CD14-positive monocyte (primary cell): Measurements from ENCODE around the gene ABCC11. TPM values are rescaled to one million over a fixed set of nuclear protein-coding genes. Genes with fewer than 3 reads are reported as not detected.

Source experiments
- DNase-seq, 3 donors: peaks; one replicate each; pipeline ENCODE4 v3.0.0-alpha.2; 2011 to 2022
- H2AFZ ChIP-seq: 2 replicates; pipeline ENCODE4 v1.6.0; 2012; ENCODE audit warnings: mild to moderate bottlenecking, low read depth, low read length, inconsistent platforms; ENCODE audit not compliant: insufficient read depth, poor library complexity, severe bottlenecking
- H3K27ac ChIP-seq, 2 donors: 1 replicate in 1 of 2; 2 replicates in 1 of 2; pipeline ENCODE4 v1.5.1; 2012 to 2013; ENCODE audit warnings: low read length in 2 of 2, control low read depth in 1 of 2, inconsistent platforms in 1 of 2, low read depth in 1 of 2, mild to moderate bottlenecking in 1 of 2
- H3K27me3 ChIP-seq, 2 donors: one replicate each; pipeline versions ENCODE4 v1.6.0 to v1.6.1; 2011 to 2013; ENCODE audit warnings: low read length in 2 of 2; ENCODE audit not compliant: control insufficient read depth in 2 of 2, insufficient read depth in 2 of 2
- H3K36me3 ChIP-seq, 2 donors: replicated peaks in 1 of 2; 1 replicate in 1 of 2; 2 replicates in 1 of 2; pipeline versions ENCODE4 v1.5.1 to v1.6.1; 2012 to 2013; ENCODE audit warnings: low read length in 2 of 2, control low read depth in 1 of 2, inconsistent platforms in 1 of 2, mild to moderate bottlenecking in 1 of 2; ENCODE audit not compliant: insufficient read depth in 2 of 2, control insufficient read depth in 1 of 2
- H3K4me1 ChIP-seq, 2 donors: 1 replicate in 1 of 2; 2 replicates in 1 of 2; pipeline versions ENCODE4 v1.5.1 to v1.6.1; 2012 to 2013; ENCODE audit warnings: low read length in 2 of 2, control low read depth in 1 of 2, inconsistent platforms in 1 of 2, mild to moderate bottlenecking in 1 of 2, moderate library complexity in 1 of 2; ENCODE audit not compliant: insufficient read depth in 2 of 2, control insufficient read depth in 1 of 2
- H3K4me2 ChIP-seq: replicated peaks from 2 replicates; pipeline ENCODE3; 2012; ENCODE audit warnings: low read length, moderate library complexity, mild to moderate bottlenecking; ENCODE audit not compliant: poor library complexity, severe bottlenecking; ENCODE audit errors: extremely low read depth
- H3K4me3 ChIP-seq, 3 experiments: fragments of 200-600 bp in 1 of 3; sonication (generic) in 1 of 3; replicated peaks in 1 of 3; 1 replicate in 2 of 3; 2 replicates in 1 of 3; pipeline ENCODE4 v1.5.1; 2011 to 2013; ENCODE audit warnings: low read length in 3 of 3, mild to moderate bottlenecking in 3 of 3, control low read depth in 2 of 3, low read depth in 2 of 3, inconsistent platforms in 1 of 3, moderate library complexity in 1 of 3
- H3K79me2 ChIP-seq: 2 replicates; pipeline ENCODE4 v1.6.0; 2012; ENCODE audit warnings: mild to moderate bottlenecking, control low read depth, inconsistent platforms, low read length, moderate library complexity; ENCODE audit not compliant: insufficient read depth
- H3K9ac ChIP-seq: 2 replicates; pipeline ENCODE4 v1.6.0; 2017; ENCODE audit warnings: low read length, mild to moderate bottlenecking; ENCODE audit not compliant: insufficient read depth, poor library complexity, severe bottlenecking
- H3K9me3 ChIP-seq, 2 donors: replicated peaks in 1 of 2; 1 replicate in 1 of 2; 2 replicates in 1 of 2; pipeline versions ENCODE4 v1.5.1 to v1.6.1; 2012 to 2013; ENCODE audit warnings: low read length in 2 of 2, control low read depth in 1 of 2; ENCODE audit not compliant: control insufficient read depth in 1 of 2, insufficient read depth in 1 of 2
- H4K20me1 ChIP-seq: 2 replicates; pipeline ENCODE4 v1.6.0; 2012; ENCODE audit warnings: mild to moderate bottlenecking, low read length, control low read depth, moderate library complexity; ENCODE audit not compliant: insufficient read depth
- H3K27ac Mint-ChIP-seq, 7 donors: one replicate each; pipeline ENCODE4 v1.8.0; 2020; ENCODE audit warnings: mild to moderate bottlenecking in 7 of 7, mixed read lengths in 7 of 7, moderate library complexity in 6 of 7, inconsistent platforms in 2 of 7
- H3K27me3 Mint-ChIP-seq, 3 donors: one replicate each; pipeline ENCODE4 v1.8.0; 2021 to 2022; ENCODE audit warnings: low read depth in 3 of 3, mild to moderate bottlenecking in 3 of 3, mixed read lengths in 3 of 3, moderate library complexity in 3 of 3, inconsistent platforms in 1 of 3
- H3K36me3 Mint-ChIP-seq, 2 donors: one replicate each; pipeline ENCODE4 v1.8.0; 2020; ENCODE audit warnings: mixed read lengths in 2 of 2, inconsistent platforms in 1 of 2, mild to moderate bottlenecking in 1 of 2
- H3K4me1 Mint-ChIP-seq: one replicate; pipeline ENCODE4 v1.8.0; 2020; ENCODE audit warnings: mild to moderate bottlenecking, mixed read lengths
- H3K4me3 Mint-ChIP-seq, 2 donors: one replicate each; pipeline ENCODE4 v1.8.0; 2020; ENCODE audit warnings: mild to moderate bottlenecking in 2 of 2, mixed read lengths in 2 of 2, moderate library complexity in 1 of 2
- H3K9me3 Mint-ChIP-seq, 7 donors: one replicate each; pipeline ENCODE4 v1.8.0; 2020 to 2022; ENCODE audit warnings: mixed read lengths in 7 of 7, mild to moderate bottlenecking in 6 of 7, moderate library complexity in 6 of 7, inconsistent platforms in 2 of 7
- WGBS: methylation state at CpG from one replicate; pipeline ENCODE4 v1.1.5; 2013; ENCODE audit warnings: missing lambda C conversion rate; ENCODE audit not compliant: insufficient coverage; 5-methylcytosine and 5-hydroxymethylcytosine counted together
- intact Hi-C, 2 donors: fragments of 100-400 bp; cut with micrococcal nuclease; formaldehyde crosslinking; loops; one replicate each; pipeline versions ENCODE4 v1.15.0 to v1.15.1; 2023
- polyA plus RNA-seq, 3 donors: library from polyadenylated mRNA; depleted of rRNA in 1 of 3; unstranded in 2 of 3; stranded (reverse) in 1 of 3; fragments of 300-500 nt in 2 of 3; fragments of >200 nt in 1 of 3; fragmentation: Illumina TruSeq in 2 of 3; gene quantifications; 1 replicate in 2 of 3; 2 replicates in 1 of 3; pipeline ENCODE4 v1.2.3, GENCODE V29; 2012 to 2021
- TF ChIP-seq, protein P1 (sequence below): fragments of 200-600 bp; IDR thresholded peaks from one replicate; pipeline ENCODE4 v1.8.0; 2022; ENCODE audit warnings: antibody characterized with exemption, mild to moderate bottlenecking

Gene ABCC11
- polyA plus RNA-seq, 3 donors: 0.03 TPM; not detected in 2

DNA sequence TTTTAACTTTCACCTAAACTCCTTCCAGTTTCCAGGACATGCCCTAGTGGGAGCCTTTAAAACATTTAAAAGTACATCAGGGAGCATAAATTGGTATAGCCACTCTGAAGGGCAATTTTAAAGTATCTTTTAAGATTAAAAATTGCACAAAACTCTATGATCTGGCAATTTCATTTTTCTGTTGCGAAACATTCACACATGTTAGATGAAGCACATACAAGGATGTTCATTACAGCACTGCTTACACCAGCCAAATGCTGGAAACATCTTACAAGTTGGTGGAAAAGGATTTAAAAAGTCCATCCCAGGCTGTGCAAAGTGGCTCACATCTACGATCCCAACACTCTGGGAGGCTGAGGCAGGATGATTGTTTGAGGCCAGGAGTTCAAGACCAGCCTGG, 29.6 kb downstream of the ABCC11 start:
- no peak overlapping the region for H2AFZ ChIP-seq
- Mint-ChIP-seq H3K36me3 (no peaks in the 10 kb centered on the region), H3K9me3 (no peaks in the 10 kb centered on the region), H3K4me1 (peaks cover 5% of the 10 kb centered on the region), H3K27ac (no peak overlapping the region), H3K27me3 (peaks cover 0 to 6% (median 0%) of the 10 kb centered on the region in 3 donors), H3K4me3 (no peak overlapping the region)
- intact Hi-C loops: no loop called here
- H3K79me2 ChIP-seq: no peaks in the 10 kb centered on the region
- WGBS: no CpG with 5 or more reads among the region's 2 CpGs
- H3K27me3 ChIP-seq: no peaks in the 10 kb centered on the region
- H3K27ac ChIP-seq: no peak overlapping the region
- TF ChIP-seq, protein P1, sequence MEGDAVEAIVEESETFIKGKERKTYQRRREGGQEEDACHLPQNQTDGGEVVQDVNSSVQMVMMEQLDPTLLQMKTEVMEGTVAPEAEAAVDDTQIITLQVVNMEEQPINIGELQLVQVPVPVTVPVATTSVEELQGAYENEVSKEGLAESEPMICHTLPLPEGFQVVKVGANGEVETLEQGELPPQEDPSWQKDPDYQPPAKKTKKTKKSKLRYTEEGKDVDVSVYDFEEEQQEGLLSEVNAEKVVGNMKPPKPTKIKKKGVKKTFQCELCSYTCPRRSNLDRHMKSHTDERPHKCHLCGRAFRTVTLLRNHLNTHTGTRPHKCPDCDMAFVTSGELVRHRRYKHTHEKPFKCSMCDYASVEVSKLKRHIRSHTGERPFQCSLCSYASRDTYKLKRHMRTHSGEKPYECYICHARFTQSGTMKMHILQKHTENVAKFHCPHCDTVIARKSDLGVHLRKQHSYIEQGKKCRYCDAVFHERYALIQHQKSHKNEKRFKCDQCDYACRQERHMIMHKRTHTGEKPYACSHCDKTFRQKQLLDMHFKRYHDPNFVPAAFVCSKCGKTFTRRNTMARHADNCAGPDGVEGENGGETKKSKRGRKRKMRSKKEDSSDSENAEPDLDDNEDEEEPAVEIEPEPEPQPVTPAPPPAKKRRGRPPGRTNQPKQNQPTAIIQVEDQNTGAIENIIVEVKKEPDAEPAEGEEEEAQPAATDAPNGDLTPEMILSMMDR: no peak
- no peaks in the 10 kb centered on the region for H4K20me1 ChIP-seq
- no peaks in the 10 kb centered on the region for H3K4me1 ChIP-seq
- H3K4me2 ChIP-seq: no peak overlapping the region
- no peak overlapping the region for H3K4me3 ChIP-seq
- H3K9me3 ChIP-seq: no peaks in the 10 kb centered on the region
- no peaks in the 10 kb centered on the region for H3K36me3 ChIP-seq
- no peak overlapping the region for H3K9ac ChIP-seq
- DNase-seq: no peak

DNA sequence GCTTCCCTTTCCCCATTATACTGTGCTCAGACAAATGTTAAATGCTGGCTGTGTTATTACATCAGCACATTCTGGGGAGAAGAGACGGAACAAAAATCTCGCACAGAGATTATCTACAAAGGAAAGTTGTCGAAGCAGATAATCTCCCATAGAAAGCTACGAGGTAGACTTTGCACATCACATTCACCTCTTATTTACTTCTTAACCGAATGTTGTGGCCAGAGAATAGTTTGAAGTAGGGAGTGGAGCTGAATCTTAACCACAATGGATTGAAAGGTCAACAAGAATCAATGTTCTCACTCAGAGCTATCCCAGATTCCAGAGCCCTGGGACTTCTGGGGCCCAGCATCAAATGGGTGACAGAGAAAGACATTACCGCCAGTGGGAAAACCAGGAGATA, 31.6 kb downstream of the ABCC11 start:
- H3K4me1 ChIP-seq: no peaks in the 10 kb centered on the region
- no peaks in the 10 kb centered on the region for H3K79me2 ChIP-seq
- Mint-ChIP-seq H3K36me3 (no peaks in the 10 kb centered on the region), H3K4me1 (peaks cover 5% of the 10 kb centered on the region), H3K4me3 (no peak overlapping the region), H3K27me3 (peaks cover 0 to 6% (median 3%) of the 10 kb centered on the region in 3 donors), H3K27ac (no peak overlapping the region), H3K9me3 (no peaks in the 10 kb centered on the region)
- TF ChIP-seq, protein P1: no peak
- H3K36me3 ChIP-seq: no peaks in the 10 kb centered on the region
- intact Hi-C loops: no loop called here
- H3K9me3 ChIP-seq: no peaks in the 10 kb centered on the region
- no peak overlapping the region for H3K9ac ChIP-seq
- no peak overlapping the region for H3K4me2 ChIP-seq
- H3K27ac ChIP-seq: no peak overlapping the region
- no peaks in the 10 kb centered on the region for H4K20me1 ChIP-seq
- H3K27me3 ChIP-seq: no peaks in the 10 kb centered on the region
- no CpG with 5 or more reads among the region's 6 CpGs for WGBS
- DNase-seq: no peak
- H3K4me3 ChIP-seq: no peak overlapping the region
- H2AFZ ChIP-seq: no peak overlapping the region
